CD4-positive, alpha-beta T cell treated with Interleukin-2 at 100 ng/mL for 4 hours (primary cell): ENCODE results near the gene NOTO.

Source experiments
- DNase-seq: peaks from one replicate; pipeline ENCODE4 v3.0.0-alpha.2; 2020; ENCODE audit warnings: low spot score

The NOTO gene

DNA sequence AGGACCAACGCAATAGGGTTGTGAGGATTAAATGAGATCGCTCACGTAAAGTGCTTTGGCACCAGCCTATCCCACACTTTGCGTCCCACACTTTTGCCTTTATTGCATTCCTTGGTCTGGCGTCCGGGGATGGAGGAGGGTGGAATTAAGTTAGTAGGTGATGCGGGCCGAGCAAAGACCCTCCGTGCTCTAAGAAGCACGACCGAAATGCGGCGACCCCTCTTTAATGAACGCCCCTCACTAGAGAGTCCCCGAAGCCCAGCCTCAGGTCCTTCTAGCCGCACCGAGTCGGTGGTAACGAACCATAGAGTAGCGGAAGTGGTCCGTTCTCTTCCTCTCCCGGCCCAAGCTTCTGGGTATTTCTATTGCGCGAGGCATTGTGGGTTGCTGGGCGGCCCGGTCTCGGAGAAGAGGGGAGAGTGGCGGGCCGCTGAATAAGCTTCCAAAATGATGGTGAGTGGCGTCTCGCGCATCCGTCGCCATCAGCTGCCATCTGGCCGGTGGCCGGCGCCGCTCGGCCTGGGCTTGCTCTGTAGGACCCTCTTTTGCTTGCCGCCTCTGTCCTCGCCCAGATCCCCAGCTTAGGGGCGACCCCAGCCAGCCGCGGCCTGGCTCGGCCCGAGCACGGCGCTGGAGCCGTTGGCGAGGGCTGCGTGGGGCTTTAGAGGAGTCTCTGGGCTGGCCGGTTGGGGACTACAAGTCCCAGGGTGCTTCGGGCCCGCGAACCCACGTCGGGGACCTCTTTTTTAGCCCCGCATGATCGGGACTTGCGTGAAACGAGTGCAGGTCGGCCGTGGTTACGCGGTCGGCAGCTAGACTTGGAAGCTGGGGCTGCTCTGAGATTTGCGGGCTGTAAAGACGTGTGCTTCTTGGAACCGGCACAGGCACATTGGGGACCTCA lies 31.8 kb downstream of the NOTO start, which contains the start of gene CCT7:
TSS of gene CCT7 (plus strand) at position 377 of the 901 bp plus-strand sequence. CDS start at position 448, 71 bp downstream.
- DNase-seq = peak; percentile 93

DNA sequence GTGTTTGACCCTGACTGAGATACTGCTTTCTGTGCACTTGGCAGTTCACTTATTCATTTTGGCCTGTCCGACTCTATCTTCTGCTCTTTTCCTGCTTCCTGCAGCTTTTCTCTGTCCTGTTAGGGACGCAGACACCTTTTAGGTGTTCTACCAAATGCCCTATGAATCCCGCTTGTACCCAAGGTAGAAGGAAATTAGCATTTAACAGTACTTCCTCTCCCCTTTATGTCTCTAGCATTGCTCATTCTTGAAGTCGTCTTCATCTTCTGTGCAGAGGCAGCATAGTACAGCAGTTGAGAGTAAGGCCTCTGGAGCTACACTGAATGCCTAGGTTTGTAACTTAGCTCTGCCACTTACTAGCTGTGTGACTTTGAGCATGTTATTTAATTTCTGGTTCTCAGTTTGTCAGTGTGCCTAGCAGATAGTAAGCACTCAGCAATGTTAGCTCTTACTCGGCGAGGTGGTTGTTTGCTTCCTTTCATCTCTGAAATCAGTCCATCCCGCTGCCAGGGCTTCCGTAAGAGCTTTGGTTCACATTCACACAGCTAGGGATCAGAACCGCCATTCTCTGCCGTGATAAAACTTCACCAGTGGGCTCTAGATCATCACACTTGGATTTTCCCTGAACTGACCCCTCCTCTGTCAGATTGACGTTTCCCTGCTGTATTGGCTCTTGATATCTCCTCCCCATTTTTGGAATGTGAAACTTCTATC lies 33.1 kb downstream of the NOTO start:
- no peak for DNase-seq

DNA sequence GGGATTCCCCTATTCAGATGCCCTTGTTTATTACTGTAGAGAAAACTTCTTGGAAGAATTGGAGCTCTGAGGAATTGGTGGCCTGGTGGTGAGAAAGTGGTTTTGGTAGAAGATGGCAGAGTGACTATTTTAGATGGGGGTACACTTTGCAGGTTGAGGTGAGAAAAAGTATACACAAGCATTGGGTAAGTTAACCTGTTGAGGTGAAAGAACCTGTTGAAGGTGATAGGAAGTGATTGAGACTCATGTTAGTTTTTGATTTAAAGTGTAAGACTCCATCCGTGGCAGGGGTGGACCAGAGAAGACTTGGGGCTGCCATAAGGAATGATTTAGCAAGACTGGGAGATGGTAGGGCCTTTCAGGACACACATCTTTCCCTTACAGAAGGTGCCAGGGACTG lies 34.8 kb downstream of the NOTO start:
- no peak for DNase-seq

DNA sequence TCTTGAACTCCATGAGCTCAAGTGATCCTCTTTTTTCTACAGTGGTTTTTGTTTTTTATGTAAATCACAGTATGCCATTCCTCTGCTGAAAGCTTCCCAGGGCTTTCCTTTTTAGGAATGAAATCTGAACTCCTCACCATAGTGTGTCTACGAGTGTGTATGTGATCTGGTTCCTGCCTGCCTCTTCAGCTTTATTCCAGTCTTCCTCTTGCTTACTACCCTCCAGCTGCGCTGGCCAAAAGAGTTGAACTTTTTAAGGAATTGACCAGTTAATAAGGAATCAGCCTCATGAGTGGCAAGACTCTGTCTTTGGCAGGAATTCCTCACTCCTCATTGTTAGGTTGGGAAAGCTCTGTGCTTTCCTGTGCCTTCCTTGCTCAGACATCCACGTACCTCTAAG lies 35.8 kb downstream of the NOTO start:
- DNase-seq = no peak

DNA sequence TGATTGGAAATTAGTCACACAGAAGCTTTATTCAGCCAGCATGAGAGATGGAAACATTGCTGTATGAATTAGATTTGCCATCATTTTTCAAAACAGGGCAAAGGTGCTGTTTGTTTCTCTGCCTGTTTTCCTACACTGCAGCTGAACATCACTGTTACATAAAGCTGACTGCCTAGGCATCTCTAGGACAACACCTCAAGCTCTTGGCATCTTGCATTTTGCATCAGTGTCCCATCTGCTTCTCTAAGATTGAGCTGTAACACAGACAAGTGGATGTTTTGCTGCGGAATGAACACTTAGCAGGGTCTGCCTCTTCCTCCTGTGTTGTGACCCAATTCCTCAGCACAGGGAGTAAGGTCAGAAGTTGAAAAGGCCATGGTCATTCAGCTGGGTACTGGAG lies 36.6 kb downstream of the NOTO start:
- no peak for DNase-seq

DNA sequence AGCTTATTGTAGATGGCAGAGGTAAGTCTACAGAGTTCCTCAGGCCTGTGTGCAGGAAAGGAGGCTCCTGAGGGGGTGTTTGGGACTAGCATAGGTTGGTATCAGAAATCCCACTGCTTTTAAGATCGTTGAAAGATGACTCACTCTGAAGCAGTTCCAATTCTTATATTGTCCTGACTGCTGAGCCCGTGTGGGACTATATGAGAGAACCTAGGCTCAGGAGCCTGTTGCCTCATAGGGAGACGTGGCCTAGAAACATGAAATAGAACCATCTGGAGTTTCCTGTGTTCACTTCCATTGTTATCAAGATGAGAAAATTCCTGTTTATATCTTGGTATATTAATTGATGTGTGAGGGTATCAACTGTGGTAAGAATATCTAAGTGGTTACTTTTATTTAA lies 37.4 kb downstream of the NOTO start:
- DNase-seq = no peak

DNA sequence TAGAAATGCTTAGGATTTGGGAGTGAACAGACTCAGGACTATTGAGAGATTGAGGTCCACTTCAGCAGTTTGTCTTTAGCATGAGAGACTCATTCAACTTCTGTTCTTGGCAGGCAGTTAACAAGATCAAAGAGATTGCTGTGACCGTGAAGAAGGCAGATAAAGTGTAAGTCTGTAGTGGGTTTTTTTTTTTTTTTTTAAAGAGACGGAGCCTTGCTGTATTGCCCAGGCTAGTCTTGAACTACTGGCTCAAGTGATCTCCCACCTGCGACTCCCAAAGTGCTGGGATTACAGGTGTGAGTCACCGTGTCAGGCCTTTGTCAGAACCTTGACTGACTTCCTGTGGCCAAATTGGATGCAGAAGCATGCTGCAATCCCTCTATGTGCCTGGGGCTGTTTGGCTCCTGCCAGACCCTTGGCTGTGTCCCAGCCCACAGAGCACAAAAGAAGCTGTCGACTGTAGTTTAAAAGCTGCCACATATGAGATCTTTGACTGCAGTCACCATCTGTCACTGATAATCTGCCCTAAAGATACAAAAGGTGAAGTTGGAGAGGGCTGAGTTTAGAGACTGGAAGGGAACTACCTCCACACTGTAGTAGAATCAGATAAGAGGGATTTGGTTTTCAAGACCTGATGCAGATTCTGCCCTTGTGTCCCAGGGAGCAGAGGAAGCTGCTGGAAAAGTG lies 41.7 kb downstream of the NOTO start:
- no peak for DNase-seq

DNA sequence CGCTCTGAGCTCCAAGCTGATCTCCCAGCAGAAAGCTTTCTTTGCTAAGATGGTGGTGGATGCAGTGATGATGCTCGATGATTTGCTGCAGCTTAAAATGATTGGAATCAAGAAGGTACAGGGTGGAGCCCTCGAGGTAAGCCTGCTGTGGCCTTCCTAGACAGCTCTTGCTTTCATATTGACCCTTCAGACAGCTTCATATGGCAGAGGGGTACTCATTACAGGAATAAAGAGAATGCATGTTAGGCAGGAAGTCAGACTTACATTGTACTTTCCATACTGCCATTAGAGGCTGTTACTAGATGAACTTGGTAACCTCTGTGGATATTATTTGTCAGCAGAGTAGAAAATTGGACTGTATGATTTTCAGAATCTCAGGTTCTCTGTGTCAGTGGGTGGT lies 42.2 kb downstream of the NOTO start:
- DNase-seq = no peak

DNA sequence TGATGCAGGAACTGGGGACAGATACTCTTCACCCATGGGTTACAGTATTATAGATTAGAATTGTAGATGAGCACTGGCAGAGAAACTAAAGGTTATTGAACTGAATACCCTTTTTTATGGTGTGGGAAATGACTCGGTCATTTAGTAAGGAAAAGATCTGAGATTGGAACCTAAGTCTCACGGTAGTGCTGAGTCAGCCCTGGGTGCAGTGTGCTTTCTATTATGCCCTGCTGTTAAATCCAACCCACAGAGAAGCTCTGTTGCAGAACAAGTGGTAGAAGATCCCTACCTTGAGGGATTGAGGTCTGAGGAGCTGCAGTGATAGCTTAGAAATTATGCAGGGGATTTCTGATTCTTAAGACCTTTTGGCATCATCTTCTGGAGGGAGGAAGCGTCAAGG lies 44.5 kb downstream of the NOTO start:
- DNase-seq = no peak

DNA sequence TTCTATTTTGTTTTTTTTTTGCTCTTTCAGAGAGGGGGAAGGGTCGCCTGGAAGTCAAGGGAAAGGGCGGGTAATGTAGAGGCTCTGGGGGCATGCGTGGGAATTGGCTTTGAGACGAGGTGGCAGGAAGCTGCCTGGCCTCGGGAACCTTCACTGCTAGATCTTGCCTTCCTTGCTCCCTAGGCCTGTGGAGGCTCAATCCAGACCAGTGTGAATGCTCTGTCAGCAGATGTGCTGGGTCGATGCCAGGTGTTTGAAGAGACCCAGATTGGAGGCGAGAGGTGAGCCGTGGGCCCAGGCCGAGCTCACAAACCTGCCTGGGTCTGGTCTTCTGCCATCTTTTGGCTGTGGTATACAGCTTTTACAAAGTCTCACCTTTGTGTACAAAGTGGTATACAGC lies 47.3 kb downstream of the NOTO start:
- DNase-seq = no peak

DNA sequence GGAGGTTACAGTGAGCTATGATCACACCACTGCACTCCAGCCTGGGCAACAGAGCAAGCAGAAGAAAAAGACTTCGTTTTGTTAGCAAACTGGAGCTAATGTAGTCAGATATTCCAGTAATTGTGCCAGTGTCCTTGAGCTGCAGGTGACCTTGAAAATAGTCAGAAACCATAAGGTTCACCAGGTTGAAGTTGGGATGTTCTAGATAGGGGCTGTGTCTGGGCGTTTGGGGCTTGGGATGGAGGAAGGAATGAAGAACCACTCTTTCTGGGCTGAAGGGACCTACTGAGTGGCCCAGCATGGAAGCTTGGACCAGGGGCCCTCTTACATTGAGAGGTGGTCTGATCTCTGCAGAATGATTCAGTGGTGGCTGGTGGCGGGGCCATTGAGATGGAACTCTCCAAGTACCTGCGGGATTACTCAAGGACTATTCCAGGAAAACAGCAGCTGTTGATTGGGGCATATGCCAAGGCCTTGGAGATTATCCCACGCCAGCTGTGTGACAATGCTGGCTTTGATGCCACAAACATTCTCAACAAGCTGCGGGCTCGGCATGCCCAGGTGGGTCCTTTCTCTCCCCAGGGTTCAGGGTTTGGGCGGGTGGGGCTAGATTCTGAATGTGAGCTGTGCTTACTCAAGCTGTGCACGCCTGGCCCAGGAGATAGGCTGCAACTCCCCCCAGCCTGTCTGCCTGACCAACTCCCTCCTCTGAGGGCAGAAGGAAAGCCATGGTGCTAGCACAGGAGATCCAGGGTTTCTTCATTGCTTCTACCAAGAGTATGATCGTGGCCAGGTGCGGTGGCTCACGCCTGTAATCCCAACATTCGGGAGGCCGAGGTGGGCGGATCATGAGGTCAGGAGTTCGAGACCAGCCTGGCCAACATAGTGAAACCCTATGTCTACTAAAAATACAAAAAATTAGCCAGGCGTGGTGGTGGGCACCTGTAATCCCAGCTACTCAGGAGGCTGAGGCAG lies 48.8 kb downstream of the NOTO start:
- no peak for DNase-seq

DNA sequence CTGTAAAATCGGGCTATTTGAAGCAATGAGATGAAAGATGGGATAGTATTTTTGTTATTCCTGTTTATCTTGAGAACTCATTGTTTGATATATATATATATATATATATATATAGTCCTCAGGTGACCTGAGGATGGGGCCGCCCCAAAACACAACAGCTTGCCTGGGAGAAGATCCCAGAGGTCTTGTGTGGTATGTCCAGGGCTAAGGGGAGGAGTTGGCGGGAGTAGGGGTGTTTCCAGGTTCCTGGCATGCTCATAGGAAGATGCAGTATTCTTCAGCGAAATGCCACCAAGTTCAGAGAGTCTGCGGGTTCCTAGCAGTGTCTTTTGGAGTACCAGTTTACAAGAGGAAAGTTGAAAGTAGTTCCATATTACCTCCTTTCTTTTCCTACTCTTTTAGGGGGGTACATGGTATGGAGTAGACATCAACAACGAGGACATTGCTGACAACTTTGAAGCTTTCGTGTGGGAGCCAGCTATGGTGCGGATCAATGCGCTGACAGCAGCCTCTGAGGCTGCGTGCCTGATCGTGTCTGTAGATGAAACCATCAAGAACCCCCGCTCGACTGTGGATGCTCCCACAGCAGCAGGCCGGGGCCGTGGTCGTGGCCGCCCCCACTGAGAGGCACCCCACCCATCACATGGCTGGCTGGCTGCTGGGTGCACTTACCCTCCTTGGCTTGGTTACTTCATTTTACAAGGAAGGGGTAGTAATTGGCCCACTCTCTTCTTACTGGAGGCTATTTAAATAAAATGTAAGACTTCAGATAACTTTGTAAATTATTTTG lies 50.1 kb downstream of the NOTO start:
- DNase-seq = no peak

DNA sequence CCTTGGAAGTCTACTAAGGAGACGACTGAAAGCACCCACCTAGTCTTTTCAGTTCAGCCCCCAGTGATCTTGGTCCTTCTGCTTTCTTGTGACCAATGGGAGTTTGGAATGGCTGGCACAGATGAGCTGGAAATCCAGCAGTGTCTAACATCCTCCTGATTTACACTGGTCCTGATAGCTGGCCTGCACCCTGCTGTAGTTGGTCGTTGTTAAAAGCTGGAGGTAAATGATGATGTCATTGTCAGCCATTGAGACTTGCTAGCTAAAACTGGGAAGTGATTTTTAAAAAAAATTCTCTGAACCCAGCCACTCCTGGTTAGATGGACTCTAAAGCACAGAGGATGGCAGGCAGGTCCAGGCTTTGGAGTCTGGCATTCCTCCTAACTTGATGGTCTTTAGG lies 51.0 kb downstream of the NOTO start:
- no peak for DNase-seq

DNA sequence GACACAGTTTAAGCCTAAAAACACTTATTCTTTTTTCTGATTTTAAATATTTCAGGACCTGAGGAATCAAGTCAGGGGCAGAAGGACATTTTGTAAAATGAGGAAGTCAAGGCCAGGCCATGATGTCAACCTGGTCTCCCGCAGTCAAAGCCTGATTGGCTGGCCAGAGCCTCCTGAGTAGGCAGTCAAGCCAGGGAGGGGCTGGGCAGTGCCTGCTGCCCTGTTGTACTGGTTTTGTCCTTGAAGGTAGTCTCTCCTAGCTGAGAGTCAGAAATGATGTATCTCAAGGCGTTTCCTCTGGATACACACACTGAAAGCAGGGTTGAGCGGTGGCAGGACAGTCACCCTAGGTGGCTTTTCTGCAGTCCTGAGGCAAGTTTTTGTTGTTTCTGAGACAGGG lies 51.5 kb downstream of the NOTO start:
- DNase-seq = no peak

DNA sequence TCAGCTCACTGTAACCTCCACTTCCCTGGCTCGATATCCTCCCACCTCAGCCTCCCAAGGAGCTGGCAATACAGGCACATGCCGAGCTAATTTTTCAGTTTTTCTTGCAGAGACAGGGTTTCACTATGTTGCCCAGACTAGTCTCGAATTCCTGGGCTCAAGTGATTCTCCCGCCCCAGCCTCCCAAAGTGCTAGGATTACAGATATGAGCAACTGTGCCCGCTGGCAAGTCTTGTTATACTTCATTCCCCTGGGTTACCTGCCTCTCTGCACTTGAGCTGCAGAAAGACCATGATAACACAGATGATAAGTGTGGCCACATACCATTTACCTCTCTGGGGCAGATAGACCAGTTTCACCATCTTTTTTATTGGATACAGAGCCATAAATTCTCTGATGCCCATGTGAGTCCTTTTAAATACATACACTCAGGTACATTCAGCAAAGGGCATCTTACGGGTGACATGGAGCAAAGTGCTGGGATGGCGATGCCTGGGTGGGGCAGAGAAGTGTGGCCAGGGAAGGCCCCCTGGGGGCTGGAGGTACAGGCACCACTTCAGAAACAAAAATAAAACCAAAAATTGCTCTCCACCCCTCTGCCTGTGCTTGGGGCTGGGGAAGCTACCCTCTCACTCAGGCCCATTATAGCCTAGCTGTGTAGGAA lies 52.1 kb downstream of the NOTO start:
- no peak for DNase-seq

DNA sequence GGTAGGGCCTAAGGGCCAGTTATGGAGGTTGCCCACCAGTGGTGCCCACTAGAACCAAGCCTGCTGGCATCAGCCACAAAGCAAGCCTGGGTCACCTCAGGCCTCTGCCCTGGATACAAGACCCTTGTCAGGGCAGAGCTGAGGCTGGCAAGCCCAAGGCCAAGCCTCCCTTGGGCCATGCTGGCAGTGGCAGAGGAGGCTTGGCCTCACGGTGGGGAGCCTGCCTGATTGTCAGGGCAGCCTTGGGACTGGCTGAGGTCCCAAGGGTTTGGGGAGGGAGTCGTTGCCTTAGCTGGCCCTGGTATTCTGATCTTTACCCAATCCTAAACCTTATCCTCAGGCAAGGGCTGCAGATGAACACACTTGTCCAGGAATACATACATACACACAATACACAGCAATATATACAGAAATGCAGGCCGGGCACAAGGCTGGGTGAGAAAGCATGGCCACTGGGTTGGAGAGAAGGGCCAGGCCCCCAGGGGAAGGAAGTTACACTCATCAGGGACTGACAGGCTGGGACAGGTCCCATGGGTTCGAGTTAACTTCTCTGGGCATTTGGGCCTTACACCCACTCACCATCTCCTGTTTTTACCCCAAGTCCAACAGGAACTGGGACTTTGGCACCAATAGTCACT lies 52.8 kb downstream of the NOTO start:
- no peak for DNase-seq

DNA sequence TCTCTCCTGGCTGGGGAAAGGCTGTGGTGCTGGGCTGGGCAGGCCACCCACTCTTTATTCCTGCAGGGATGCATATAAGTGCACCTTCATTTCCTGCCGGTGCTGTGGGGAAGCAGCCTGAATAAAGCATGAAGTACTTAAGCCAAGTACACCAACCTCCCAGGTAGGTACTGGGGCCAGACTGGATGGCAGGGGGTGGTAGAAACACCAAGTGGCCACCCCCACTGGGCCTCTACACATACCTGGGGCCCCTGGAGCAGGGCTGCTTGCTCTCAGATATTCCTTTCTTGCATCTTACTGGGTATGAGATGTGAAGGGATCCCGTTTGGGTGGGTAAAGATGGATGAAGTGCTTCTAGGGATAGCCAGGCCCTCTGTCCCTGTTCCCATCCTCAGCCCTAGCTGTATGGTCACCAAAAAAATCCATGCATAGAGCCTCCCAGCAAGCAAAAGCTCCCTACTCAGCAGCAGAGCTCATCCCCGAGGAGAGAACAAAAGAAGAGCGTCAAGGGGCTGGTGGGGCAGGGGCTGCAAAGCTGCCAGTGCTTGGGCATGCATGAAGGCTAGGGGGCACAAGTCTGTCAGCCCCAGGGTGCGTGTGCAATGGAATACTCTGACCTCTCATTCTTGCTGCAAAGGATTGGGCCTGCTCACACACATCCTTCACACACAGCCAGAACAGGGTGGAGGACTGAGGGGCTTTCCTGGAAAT lies 53.7 kb downstream of the NOTO start:
- DNase-seq = no peak

DNA sequence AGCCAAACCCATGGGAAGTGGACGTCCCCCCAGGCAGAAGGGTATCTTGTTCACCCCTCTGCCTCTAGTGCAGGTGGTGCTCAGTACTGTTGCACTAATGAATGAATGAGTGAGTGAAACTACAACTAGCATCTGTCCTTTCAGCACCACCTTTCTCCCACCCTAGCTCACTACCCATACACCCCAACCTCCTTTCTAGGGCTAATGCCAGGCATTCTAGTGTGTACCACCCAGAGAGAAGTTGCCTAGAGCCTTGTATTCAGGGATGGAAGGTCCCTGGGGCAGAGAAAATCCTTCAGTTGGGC lies 54.2 kb downstream of the NOTO start:
- no peak for DNase-seq

DNA sequence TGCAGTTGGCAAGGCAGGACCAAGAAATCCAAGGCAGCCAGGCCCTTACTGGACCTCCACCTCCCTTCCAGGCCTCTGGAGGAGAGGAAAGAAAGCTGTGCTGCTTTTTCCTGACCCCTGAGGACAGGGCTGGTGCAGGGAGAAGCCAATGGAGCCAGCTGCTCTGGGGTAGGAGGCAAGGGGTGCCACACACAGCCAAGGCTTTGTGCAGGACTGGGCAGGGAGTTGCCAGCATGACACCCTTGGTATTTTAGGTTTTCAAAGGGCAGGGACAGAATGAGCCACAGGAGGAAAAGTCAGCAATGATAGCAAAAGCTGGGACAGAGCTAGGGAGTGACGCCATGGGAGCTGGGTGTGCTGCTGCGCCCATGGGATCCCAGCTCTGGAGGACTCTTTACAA lies 54.6 kb downstream of the NOTO start:
- no peak for DNase-seq
